ENCODE measurements around the gene FTCD.

The FTCD gene

DNA sequence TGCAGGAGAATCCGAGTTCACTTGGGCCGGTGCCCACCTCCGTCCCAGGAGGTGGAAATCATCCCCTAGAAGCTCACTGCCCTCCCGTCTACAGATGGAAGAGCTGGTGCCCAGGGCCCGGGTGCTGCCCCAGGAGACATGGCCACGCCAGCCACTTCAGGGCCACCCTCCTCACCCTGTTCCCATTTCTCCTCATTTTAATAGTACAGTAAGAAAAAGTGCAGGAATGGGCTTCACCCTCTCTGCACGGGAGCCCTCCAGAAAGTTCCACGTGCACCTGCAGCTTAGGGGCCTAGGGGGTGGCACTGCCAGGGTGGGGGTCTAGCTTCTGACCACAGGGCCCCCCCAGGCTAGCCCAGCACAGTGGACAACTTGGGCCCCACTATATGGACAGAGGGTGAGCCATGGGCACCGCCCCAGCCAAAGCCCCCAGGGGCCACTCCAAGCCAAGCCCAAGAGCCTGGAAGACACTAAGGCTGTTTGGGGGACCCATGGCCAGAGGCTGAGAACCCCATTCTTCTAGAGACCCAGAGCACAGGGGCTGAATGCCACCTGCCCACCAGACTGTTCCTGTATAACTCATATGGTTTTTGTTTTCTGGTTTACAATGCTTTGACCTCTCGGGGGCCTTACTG lies 3.4 kb upstream of the FTCD start:
- intact Hi-C loops (cut with DNase I): no loop called here
- peak in 17 of 42 donors; percentile 1 to 34 (median 6) for DNase-seq

- intact Hi-C loops (cut with DNase I): no loop called here
- DNase-seq: peak in 15 of 42 donors; percentile 1 to 38 (median 7)
These were observed 2.6 kb upstream of the FTCD start for GRCh38 chr21:46157987-46158451.

GRCh38 chr21:46157396-46157986 lies 2.1 kb upstream of the FTCD start:
- intact Hi-C loops (cut with DNase I): no loop called here

GRCh38 chr21:46156678-46157077 lies 1.3 kb upstream of the FTCD start:
- peak in 13 of 42 donors; percentile 3 to 41 (median 11) for DNase-seq
- intact Hi-C loops (cut with DNase I): no loop called here

More at GRCh38 chr21:46157396-46157986, 2.1 kb upstream of the FTCD start:
- peak in 13 of 42 donors; percentile 0 to 31 (median 6) for DNase-seq

- DNase-seq: peak in 17 of 42 donors; percentile 1 to 36 (median 10)
- intact Hi-C loops (cut with DNase I): no loop called here
These were observed 933 bp upstream of the FTCD start for GRCh38 chr21:46156378-46156645.

GRCh38 chr21:46154955-46155513 lies 345 bp downstream of the FTCD start:
- DNase-seq: peak in 16 of 42 donors; percentile 1 to 38 (median 7)
- intact Hi-C loops (cut with DNase I): no loop called here

GRCh38 chr21:46154155-46154954 lies 1.0 kb downstream of the FTCD start:
- intact Hi-C loops (cut with DNase I): no loop called here
- DNase-seq: peak in 22 of 42 donors; percentile 1 to 34 (median 12)

DNA sequence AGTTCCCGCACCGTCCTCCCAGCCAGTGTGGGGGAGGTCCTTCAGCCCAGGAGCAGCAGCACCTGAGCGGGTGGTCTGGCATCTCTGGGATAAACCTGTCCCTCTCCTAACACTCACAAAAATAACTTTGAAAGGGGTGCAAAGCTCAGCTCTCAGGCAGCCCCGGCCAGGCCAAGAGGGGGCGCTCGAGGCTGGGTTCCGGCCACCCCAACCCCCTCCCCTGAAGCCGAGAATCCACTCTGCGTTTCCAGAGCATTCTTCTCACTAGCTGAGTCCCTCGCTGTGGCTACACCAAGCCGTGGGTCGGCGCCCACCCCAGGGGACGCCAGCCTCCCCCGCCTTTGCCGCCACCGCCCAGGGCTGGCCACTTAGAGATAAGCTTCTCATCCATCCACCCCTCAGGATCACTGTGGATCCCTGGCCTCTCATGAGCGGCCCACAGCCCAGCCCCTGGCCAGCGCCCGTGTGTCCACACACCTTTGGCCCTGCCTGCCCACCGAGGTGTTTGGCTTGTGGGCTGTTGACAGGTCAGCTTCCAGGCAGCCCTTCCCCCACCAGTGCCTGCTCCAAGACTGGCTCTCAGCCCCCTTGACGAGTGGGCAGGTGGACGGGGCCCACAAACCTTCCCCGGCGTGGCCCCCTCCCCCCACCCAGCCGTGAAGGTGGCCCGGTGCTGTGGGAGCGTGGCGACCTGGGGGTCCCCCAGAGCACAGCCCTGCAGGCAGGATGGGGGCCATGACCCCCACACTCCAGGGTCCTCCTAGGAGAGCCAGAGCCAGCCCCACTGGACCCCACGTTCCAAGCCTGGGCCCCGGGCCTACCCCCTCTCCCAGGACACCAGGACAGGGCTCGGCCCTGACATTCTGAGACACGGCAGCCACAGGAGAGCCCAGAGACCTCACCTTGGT lies 1.9 kb downstream of the FTCD start:
- intact Hi-C loops (cut with DNase I): no loop called here
- DNase-seq: peak in 40 of 42 donors; percentile 17 to 87 (median 58)

- peak in 10 of 42 donors; percentile 1 to 37 (median 10) for DNase-seq
- intact Hi-C loops (cut with DNase I): no loop called here
These were observed 2.5 kb downstream of the FTCD start for GRCh38 chr21:46152927-46153246.

GRCh38 chr21:46151989-46152926 lies 3.1 kb downstream of the FTCD start:
- intact Hi-C loops (cut with DNase I): no loop called here

GRCh38 chr21:46151261-46151988 lies 4.0 kb downstream of the FTCD start:
- intact Hi-C loops (cut with DNase I): no loop called here

More at GRCh38 chr21:46151989-46152926, 3.1 kb downstream of the FTCD start:
- peak in 17 of 42 donors; percentile 1 to 40 (median 11) for DNase-seq

DNA sequence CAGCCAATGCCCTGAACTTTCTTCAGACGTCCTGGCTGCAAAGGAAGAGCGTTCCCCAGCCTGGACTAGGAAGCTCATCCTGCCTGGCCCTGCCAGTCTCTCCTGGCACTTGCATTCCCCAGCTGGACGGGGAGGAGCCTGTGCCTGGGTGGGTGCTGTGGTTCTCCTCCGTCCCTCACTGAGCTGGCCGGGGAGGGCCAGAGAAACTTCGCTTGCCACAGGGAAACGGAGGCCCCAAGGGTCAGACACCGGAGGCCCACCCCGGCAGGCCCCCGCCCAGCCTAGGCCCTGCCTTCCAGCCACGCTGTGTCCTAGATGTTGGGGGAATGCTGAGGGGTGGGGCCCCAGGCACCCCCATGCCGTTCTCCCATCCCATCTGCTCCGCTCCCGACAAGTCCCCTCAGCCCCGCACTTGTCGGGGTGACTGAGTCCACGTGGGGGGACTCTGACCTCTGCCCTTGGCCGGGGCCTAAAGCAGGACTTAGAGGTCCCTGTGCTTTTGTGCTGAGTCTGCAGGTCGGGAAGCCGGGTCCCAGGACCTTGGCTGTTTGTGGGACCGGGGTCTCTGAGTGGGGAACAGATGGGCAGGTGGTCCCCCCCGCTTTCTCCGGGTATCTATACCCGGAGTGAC lies 4.8 kb downstream of the FTCD start:
- DNase-seq: peak in 9 of 42 donors; percentile 2 to 49 (median 16)
- intact Hi-C loops (cut with DNase I): no loop called here

More at GRCh38 chr21:46151261-46151988, 4.0 kb downstream of the FTCD start:
- DNase-seq: peak in 13 of 42 donors; percentile 0 to 41 (median 11)

GRCh38 chr21:46150073-46150472 lies 5.3 kb downstream of the FTCD start:
- intact Hi-C loops (cut with DNase I): no loop called here
- peak in 3 of 42 donors; percentile 2 to 11 (median 2) for DNase-seq

DNA sequence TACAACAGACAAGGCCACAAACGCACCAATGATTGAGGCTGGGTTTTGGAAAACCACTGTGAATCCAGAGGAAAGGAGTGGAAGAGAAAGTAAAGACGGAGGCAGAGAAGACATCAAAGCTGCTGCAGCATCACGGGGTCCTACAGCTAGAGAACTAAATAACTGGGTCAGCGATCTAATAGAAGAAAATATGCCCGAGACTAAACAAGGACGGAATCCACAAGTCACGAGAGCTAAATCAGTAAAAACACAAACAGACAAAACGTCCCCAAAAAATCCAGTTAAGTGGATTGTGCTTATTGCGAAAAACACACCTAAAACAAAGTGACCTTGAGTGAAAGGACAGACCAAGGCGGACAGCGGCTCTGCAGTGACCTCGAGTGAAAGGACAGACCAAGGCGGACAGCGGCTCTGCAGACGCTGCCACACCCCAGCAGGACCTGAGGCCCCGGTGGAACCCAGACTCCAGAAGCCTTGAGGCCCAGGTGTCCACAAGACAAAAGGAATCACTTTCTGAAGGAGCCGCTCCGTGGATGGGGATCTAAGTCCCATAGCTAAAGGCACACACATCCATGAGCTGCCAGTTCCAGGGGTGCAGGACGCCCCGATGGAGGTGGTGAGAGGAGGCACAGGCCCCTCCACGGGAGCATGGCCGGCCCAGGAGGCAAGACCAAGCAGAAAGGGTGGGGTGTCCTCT lies 6.0 kb downstream of the FTCD start:
- DNase-seq: peak in 1 of 42 donors; percentile 3
- intact Hi-C loops (cut with DNase I): loop anchor here (10.0 kb wide), 1 partner anchor 75 kb away; the partner anchor contains the start of gene LSS

DNA sequence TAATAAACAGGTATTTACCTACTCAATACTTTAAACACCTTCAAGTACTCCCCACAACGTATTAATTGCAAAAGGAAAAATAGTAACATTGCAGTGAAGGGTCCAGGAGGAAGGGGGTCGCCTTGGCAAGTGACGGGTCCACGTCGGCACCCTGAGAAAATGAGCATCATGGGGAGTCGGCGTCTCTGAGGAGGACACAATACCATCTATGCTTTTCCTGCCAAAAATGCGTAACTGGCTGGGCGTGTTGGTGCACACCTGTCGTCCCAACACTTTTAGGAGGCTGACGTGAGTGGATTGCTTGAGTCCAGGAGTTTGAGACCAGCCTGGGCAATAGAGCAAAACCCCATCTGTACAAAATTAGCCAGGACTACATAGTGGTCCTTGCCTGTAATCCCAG lies 7.3 kb downstream of the FTCD start:
- intact Hi-C loops (cut with DNase I): loop anchor here (10.0 kb wide), 1 partner anchor 77 kb away; the partner anchor contains the start of gene LSS
- DNase-seq: no peak

GRCh38 chr21:46147429-46147828 lies 8.0 kb downstream of the FTCD start:
- DNase-seq: peak in 10 of 42 donors; percentile 13 to 68 (median 43)
- intact Hi-C loops (cut with DNase I): loop anchor here (10.0 kb wide), 1 partner anchor 77 kb away; the partner anchor contains the start of gene LSS
